Activated T-cell treated with anti-CD3 and anti-CD28 coated beads, Interleukin-2, amount 50 U/mL, for 1 hour (primary cell): Measurements from ENCODE around the gene PACSIN2.
"Not testable (repeated sequence)": the region's sequence is repeated elsewhere in the genome, so short reads cannot be mapped to it uniquely, and the experiment has no call there.

Source experiments
- DNase-seq: peaks from one replicate; pipeline ENCODE4 v3.0.0-alpha.2; 2020

Gene PACSIN2

DNA sequence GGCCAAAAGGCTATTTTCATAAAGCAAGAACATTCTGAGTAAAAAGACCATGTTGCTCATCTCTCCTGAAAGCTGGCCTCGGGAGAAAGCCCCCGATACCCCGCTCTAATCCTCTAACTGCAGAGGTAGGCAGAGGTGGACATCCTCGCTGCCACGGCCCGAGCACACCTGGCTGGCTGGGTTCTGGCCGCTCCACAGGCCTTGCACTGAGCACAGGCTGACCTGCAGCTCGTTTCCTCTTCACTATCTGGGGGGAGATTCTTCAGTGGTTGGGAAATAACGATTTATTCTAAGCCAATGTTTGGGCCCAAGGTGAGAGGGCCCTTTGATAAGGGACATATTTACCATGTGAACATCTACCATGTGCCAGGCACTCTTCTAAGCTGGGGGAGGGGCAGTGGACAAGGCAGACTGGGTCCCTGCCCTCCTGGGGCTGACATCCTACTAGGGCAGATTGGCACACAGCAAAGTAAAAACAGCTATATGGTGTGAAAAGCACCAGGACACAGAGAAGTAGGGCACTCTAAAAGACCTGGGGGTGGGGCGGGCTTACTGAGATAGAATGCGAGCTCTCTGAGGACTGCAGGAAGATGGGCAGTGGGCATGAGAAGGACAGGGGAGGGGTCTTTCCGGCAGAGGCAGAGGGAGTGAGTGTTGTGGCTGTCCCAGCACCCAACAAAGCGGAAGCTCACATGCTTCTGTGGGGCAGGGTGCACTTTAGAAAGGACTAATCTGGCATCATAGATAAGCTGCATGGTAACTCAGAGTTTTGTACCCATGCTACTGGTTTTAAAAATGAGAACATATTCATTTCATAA is 92.4 kb downstream of the PACSIN2 start:
- no peak for DNase-seq

DNA sequence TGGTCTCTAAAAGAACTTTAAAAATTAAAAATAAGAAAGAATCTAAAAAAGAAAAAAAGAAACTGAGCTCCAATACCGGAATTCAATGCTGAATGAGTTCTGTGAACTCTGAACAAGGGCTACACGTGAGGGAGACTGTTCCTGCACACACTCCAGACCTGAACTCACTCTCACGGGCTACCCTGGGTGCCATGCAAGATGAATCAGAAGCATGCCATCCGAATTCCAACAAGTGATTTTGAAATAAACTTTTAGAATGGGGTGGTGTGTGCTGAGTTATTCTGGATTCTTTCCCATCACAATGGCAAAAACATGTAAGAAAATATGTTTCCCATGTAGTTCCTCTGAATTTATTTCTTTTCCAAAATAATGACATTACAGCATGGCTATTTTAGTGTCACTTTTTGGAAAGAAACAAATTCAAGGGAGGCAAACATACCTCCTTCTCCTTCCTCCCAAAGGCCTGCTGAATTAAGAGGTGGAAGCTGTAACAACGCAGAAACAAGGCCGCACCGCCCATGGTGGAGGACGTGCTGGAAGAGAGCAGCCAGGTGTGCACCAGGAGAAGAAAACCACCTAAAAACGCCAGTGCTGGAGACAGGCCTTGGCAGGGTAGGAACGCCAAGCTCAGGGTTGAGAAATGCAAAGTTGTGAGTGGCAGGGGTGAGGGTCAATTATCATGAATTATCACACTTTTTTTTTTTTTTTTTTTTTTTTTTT is 94.7 kb downstream of the PACSIN2 start:
- no peak for DNase-seq

DNA sequence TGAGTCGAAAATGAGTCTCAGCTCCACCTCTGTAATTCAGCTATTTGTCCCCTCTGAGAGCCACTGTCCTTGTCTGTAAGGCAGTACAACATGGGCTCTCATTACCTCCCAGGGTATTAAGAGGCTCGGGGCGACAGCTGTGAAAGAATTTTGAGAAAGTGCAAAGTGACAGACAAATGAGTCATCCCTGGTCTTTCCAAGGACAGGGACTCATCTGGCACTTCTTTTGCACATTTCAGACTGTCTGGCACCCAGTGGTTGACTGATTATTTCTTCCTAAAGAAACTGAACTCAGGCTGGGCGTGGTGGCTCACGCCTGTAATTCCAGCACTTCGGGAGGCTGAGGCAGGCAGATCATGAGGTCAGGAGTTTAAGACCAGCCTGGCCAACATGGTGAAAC is 95.8 kb downstream of the PACSIN2 start:
- no peak for DNase-seq

- DNase-seq = no peak
Measured at GRCh38 chr22:42918500-42918899, 96.4 kb downstream of the PACSIN2 start.

GRCh38 chr22:42917358-42917757 is 97.6 kb downstream of the PACSIN2 start:
- DNase-seq = not testable (repeated sequence)

GRCh38 chr22:42915980-42916765 is 98.8 kb downstream of the PACSIN2 start:
- no peak for DNase-seq

- no peak for DNase-seq
Measured at GRCh38 chr22:42914511-42915076, 100.4 kb downstream of the PACSIN2 start.

- DNase-seq = no peak
Measured at GRCh38 chr22:42913874-42914510, 101.0 kb downstream of the PACSIN2 start.

DNA sequence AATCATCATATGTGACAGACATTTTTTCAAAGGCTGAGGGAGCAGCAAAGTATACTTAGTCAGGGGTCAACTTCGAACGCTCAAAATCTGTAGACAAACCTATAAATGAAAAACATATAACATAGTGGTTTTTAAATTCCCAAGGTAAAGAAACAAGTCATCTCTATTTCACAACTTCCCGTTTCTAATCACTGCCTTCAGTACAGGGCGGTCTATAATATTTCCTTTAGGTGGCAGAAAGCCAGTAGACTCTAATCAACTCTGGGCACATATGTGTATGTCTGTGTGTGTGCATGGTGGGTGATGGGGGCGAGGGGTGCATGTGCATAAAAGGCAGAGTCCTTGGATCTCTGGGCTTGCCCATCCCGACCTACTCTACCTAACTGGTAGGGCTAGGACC is 102.9 kb downstream of the PACSIN2 start:
- DNase-seq = no peak

- no peak for DNase-seq
Measured at GRCh38 chr22:42910221-42910942, 104.6 kb downstream of the PACSIN2 start.

DNA sequence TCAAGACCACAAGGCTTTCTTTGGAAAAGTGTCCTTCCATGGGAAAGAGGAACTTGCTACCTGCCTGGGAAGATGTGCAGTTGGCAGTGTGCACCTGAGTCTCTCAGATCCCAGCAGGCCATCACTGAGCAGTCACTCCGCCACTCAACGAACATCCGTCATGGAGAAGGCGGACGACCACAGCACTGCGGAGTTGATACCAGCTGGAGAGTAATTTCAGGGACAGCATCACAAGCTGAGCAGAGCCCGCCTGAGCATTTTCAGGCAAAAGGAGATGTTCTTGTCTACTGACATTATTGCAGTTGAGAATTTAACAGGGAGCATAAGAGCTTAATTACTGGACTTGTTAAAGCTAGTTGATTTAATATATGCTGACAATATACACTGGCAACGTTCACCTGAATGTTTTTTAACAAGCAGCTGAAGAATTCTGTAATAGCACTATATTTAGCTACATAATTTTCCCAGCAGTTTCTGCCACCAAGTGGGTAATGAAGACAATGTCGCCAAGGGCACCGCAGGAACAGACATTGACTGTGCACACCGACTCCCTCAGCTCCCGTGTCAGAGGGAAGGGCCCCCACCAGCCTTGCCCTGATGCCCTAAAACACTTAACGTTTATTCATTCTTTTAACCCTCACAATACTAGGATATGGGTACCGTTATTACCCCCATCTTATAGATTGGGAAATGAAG is 105.4 kb downstream of the PACSIN2 start:
- DNase-seq = no peak

GRCh38 chr22:42908374-42908746 is 106.6 kb downstream of the PACSIN2 start:
- DNase-seq = no peak

- no peak for DNase-seq
Measured at GRCh38 chr22:42907404-42908373, 107.3 kb downstream of the PACSIN2 start.

DNA sequence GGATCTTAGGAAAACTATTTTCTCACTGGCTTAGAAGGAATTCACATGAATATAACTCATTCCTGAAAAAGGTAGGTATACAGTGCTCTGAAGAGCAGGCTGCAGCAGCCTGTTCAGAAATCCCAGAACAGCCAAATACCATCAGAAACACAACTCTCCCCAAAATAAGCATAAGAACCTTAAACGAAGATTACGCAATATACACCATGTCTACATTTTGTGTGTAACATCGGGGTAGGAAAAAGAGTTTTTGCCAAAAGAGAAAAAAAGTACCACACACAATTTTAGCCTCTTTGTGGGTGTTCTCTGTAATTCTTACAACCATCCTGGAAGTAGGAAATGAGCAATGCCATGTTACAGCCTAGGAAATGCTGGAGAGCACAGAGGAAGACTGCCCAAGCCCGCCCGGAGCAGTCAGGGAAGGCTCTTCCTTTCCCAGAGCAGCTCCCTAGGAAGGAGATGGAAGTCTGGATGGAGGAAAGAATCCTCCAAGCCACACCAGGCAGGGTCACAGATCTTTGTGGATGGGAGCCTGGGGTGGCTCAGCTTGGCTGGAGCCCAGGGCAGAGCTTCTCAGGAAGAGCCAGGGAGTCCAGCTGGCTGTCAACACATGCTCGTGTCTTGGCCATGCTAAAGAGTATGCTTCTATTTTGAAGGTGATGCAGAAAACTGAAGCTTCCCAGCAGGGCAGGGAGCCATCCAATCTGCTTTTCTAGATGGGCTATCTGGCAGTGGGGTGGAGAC is 108.2 kb downstream of the PACSIN2 start:
- DNase-seq = no peak

DNA sequence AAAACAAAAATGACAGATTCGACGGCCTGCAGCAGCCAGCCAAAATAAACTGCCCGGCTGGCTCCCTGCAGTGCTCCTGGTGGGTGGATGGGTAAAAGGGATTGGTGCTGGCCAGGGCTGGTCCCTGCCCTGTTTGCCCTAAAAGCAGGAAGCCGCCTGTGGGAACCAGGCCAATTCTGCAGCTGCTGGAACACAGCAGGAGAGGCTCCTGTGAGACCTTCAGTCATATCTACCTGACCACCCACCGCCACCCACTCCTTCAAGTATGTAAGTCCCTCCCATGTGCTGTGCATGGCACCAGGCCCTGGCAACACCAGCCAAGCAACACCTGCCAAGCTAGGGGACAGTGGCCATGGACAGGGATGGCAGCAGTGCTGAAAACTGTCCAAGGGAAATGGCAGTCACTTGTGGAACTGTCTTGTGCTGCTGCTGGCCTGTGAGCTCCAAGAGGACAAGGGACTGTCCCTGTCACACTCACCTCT is 109.2 kb downstream of the PACSIN2 start:
- no peak for DNase-seq

DNA sequence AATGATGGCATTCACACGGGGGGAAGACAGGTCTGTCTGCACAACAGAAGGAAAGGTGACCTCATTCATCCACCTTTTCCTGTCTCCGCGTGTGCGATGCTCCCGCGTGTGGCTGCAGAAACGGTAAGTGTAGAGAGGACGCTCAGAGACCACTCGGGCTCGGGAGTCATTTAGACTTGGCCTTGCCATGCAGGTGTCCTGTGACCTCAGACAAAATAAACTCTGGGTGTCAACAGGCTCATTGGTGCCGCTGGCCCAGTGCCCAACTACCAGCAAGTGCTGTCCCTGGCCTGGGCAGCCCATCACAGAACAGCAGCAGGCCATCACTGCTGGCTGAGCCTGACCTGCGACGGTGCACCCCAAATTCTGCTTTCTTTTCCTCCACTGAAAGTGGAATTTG is 109.7 kb downstream of the PACSIN2 start:
- no peak for DNase-seq

DNA sequence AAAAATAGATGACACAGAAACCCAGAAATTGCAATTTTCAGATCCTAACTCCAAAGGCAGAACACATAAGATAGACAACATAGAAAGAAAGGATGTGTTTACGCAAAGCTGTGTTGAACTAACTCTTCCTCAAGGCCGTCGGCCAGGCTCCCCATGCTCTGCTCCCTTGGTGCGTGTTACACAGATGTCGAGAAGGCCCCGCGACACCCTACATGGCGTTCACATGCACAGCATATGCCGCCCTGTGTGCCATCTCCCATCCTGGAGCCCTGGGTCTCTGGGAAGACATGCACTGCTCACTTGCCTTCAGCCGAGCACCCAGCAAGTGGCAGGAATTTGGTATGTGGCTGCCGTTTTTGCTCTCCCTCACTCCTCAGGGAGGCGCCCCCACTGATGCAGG is 110.9 kb downstream of the PACSIN2 start:
- DNase-seq = no peak

DNA sequence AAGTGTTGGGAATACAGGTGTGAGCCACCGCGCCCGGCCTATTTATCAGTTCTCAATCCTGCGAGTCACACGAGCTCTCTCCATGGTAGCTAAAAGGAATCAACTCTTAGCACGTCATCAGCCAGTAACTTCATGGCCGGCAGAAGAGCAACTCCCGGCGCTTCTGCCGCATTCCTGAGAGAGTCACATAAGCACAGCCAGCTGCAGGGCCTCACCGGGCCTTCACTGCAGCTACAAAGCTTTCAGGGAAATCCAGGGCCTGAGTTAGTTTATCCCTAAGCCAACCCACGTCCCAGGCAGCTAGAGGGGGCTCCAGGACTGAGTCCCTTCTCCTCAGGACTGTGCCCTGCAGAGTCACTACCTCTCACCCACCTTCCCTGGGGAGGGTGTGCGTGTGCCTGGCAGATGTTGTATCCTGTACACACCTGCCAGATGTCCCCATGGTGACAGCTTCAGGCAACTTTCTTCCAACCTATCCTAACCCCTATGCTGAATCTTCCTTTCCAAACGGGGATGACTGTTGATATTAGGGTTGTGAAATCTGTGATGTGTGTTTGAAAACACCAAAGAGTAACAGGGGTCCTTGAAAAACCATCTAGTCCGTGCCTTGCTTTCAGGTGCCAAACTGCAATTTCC is 112.0 kb downstream of the PACSIN2 start:
- DNase-seq = no peak
